ENCODE results near the gene SLC16A2.
"Not testable (repeated sequence)": the region's sequence is repeated elsewhere in the genome, so short reads cannot be mapped to it uniquely, and the experiment has no call there.

SLC16A2 gene

GRCh38 chrX:74445099-74445498, 23.8 kb downstream of the SLC16A2 start:
- no peaks in the 10 kb centered on the region for H3K36me3 ChIP-seq (ENCODE audit: control insufficient read depth, insufficient read depth, low read length)
- H3K27ac ChIP-seq (ENCODE audit: low read depth, low read length) = no peak overlapping the region
- no peak overlapping the region for H3K4me3 ChIP-seq (ENCODE audit: low read depth, low read length)
- no peaks in the 10 kb centered on the region for H3K9me3 ChIP-seq (ENCODE audit: control insufficient read depth, insufficient read depth, low read depth, low read length)
- H3K9ac ChIP-seq (ENCODE audit: low read length) = no peak overlapping the region
- peaks cover 11% of the 10 kb centered on the region; the same call in 1 of the 2 replicates for H3K4me1 ChIP-seq (ENCODE audit: control insufficient read depth, insufficient read depth, low read length)
- no peaks in the 10 kb centered on the region; the same call in 1 of the 2 replicates for H3K27me3 ChIP-seq (ENCODE audit: control insufficient read depth, insufficient read depth, low read length)

- Histone ChIP-seq H3K9me3 (ENCODE audit: control insufficient read depth, insufficient read depth, low read depth, low read length) (no peaks in the 10 kb centered on the region), H3K27me3 (ENCODE audit: control insufficient read depth, insufficient read depth, low read length) (no peaks in the 10 kb centered on the region), H3K4me3 (ENCODE audit: low read depth, low read length) (no peak overlapping the region), H3K36me3 (ENCODE audit: control insufficient read depth, insufficient read depth, low read length) (no peaks in the 10 kb centered on the region), H3K4me1 (ENCODE audit: control insufficient read depth, insufficient read depth, low read length) (peaks cover 11% of the 10 kb centered on the region; the same call in 1 of the 2 replicates), H3K27ac (ENCODE audit: low read depth, low read length) (no peak overlapping the region), H3K9ac (ENCODE audit: low read length) (no peak overlapping the region)
Measured at GRCh38 chrX:74446876-74447275, 25.6 kb downstream of the SLC16A2 start.

DNA sequence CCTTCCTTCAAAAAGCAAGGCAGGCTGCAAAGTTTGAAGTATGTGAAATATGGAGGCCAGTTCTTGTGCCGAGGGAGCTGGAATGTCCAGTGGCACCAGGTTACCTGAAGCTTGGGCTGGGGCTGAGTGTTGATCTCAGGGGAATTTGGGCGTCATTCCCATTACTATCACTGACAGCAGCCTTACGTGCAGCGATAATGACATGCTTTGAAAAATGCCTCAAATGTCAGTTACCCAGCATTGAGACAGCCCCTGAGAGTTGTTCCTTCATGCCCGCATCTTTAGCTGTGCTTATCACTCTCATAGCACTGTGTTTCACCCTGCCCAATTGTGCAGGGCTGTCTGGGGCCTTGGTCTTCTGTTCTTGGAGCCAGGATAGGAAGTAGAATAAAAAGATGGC, 27.4 kb downstream of the SLC16A2 start:
- Histone ChIP-seq H3K9ac (ENCODE audit: low read length) (no peak overlapping the region), H3K27me3 (ENCODE audit: control insufficient read depth, insufficient read depth, low read length) (no peaks in the 10 kb centered on the region), H3K4me1 (ENCODE audit: control insufficient read depth, insufficient read depth, low read length) (peaks cover 1% of the 10 kb centered on the region; the same call in 1 of the 2 replicates), H3K4me3 (ENCODE audit: low read depth, low read length) (no peak overlapping the region), H3K36me3 (ENCODE audit: control insufficient read depth, insufficient read depth, low read length) (no peaks in the 10 kb centered on the region), H3K27ac (ENCODE audit: low read depth, low read length) (no peak overlapping the region), H3K9me3 (ENCODE audit: control insufficient read depth, insufficient read depth, low read depth, low read length) (no peaks in the 10 kb centered on the region)

DNA sequence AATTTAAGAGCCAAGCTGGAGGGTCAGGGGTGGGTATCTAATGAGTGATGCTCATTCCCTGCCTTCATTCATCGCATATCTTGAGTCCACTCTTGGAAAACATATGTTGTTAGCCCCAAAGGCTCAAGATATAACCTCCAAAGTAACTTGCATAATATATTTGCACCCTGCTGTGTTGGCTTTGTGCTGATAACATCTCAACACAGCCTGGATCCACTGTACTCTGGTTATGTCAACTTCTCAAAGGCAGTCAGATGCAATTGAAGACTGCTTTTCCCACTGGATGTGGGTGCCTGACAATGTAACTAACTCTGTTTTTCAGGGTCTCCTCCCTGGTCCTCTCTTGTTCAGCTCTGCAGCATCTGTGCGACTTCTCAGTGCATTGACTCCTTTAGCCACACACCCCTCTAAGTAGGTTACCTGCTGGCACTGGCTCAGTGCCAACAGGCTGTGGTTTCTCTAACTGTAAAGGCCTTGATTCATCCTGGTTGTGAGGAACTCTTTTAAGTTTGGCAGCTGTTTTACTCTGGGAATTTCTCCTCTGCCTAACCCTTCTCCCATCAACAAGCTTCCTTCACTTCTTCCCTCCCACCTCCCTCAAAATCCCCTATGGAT, 28.1 kb downstream of the SLC16A2 start:
- Histone ChIP-seq H3K27me3 (ENCODE audit: control insufficient read depth, insufficient read depth, low read length) (no peaks in the 10 kb centered on the region), H3K4me1 (ENCODE audit: control insufficient read depth, insufficient read depth, low read length) (no peaks in the 10 kb centered on the region), H3K4me3 (ENCODE audit: low read depth, low read length) (no peak overlapping the region), H3K36me3 (ENCODE audit: control insufficient read depth, insufficient read depth, low read length) (no peaks in the 10 kb centered on the region), H3K27ac (ENCODE audit: low read depth, low read length) (no peak overlapping the region), H3K9ac (ENCODE audit: low read length) (no peak overlapping the region), H3K9me3 (ENCODE audit: control insufficient read depth, insufficient read depth, low read depth, low read length) (no peaks in the 10 kb centered on the region)

GRCh38 chrX:74449937-74450330, 28.6 kb downstream of the SLC16A2 start:
- H3K9ac ChIP-seq (ENCODE audit: low read length) = no peak overlapping the region
- no peaks in the 10 kb centered on the region for H3K27me3 ChIP-seq (ENCODE audit: control insufficient read depth, insufficient read depth, low read length)
- H3K4me1 ChIP-seq (ENCODE audit: control insufficient read depth, insufficient read depth, low read length) = no peaks in the 10 kb centered on the region
- no peaks in the 10 kb centered on the region for H3K36me3 ChIP-seq (ENCODE audit: control insufficient read depth, insufficient read depth, low read length)
- H3K9me3 ChIP-seq (ENCODE audit: control insufficient read depth, insufficient read depth, low read depth, low read length) = no peaks in the 10 kb centered on the region
- H3K4me3 ChIP-seq (ENCODE audit: low read depth, low read length) = no peak overlapping the region
- no peak overlapping the region for H3K27ac ChIP-seq (ENCODE audit: low read depth, low read length)

GRCh38 chrX:74450803-74451449, 29.6 kb downstream of the SLC16A2 start:
- no peak overlapping the region for H3K9ac ChIP-seq (ENCODE audit: low read length)
- no peak overlapping the region for H3K27ac ChIP-seq (ENCODE audit: low read depth, low read length)
- no peaks in the 10 kb centered on the region for H3K4me1 ChIP-seq (ENCODE audit: control insufficient read depth, insufficient read depth, low read length)
- no peaks in the 10 kb centered on the region for H3K36me3 ChIP-seq (ENCODE audit: control insufficient read depth, insufficient read depth, low read length)
- no peak overlapping the region for H3K4me3 ChIP-seq (ENCODE audit: low read depth, low read length)
- no peaks in the 10 kb centered on the region for H3K27me3 ChIP-seq (ENCODE audit: control insufficient read depth, insufficient read depth, low read length)
- H3K9me3 ChIP-seq (ENCODE audit: control insufficient read depth, insufficient read depth, low read depth, low read length) = no peaks in the 10 kb centered on the region

- Histone ChIP-seq H3K4me1 (ENCODE audit: control insufficient read depth, insufficient read depth, low read length) (no peaks in the 10 kb centered on the region), H3K4me3 (ENCODE audit: low read depth, low read length) (no peak overlapping the region), H3K9ac (ENCODE audit: low read length) (no peak overlapping the region), H3K27me3 (ENCODE audit: control insufficient read depth, insufficient read depth, low read length) (no peaks in the 10 kb centered on the region; the same call in 1 of the 2 replicates), H3K36me3 (ENCODE audit: control insufficient read depth, insufficient read depth, low read length) (no peaks in the 10 kb centered on the region), H3K27ac (ENCODE audit: low read depth, low read length) (no peak overlapping the region), H3K9me3 (ENCODE audit: control insufficient read depth, insufficient read depth, low read depth, low read length) (no peaks in the 10 kb centered on the region)
Measured at GRCh38 chrX:74451450-74452198, 30.3 kb downstream of the SLC16A2 start.

DNA sequence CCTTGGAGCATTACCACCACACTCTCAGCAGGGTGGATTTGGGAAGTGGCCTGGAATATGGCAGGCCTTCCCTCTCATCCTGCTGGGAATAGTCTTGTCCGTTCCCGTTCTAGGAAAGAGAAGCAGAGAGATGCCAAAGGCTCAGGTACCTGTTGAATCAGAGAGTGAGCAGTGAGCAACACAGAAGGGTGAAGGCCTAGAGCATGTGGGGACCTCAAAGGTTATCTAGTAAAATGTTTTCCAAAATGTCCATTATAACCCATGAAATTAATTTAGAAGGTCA, 30.8 kb downstream of the SLC16A2 start:
- H3K36me3 ChIP-seq (ENCODE audit: control insufficient read depth, insufficient read depth, low read length) = no peaks in the 10 kb centered on the region
- H3K4me1 ChIP-seq (ENCODE audit: control insufficient read depth, insufficient read depth, low read length) = no peaks in the 10 kb centered on the region
- H3K27me3 ChIP-seq (ENCODE audit: control insufficient read depth, insufficient read depth, low read length) = no peaks in the 10 kb centered on the region; the same call in 1 of the 2 replicates
- H3K27ac ChIP-seq (ENCODE audit: low read depth, low read length) = no peak overlapping the region
- H3K9ac ChIP-seq (ENCODE audit: low read length) = no peak overlapping the region
- no peak overlapping the region for H3K4me3 ChIP-seq (ENCODE audit: low read depth, low read length)
- H3K9me3 ChIP-seq (ENCODE audit: control insufficient read depth, insufficient read depth, low read depth, low read length) = no peaks in the 10 kb centered on the region

DNA sequence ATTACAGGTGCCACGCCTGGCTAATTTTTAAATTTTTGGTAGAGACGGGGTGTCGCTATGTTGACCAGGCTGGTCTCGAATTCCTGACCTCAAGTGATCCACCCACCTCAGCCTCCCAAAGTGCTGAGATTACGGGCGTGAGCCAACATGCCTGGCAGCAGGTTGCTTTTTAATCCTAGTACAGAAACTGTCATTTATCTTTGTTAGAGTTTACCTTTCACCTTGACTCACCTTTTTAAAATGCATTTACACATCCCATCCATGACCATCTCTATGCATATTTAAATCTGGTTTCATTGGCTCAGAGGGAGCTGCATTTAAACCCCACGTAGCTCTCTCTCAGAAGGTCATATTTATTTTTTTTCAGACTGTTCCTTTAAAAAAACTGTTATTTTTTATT, 31.9 kb downstream of the SLC16A2 start:
- H3K36me3 ChIP-seq (ENCODE audit: control insufficient read depth, insufficient read depth, low read length) = no peaks in the 10 kb centered on the region
- H3K4me1 ChIP-seq (ENCODE audit: control insufficient read depth, insufficient read depth, low read length) = no peaks in the 10 kb centered on the region
- H3K9ac ChIP-seq (ENCODE audit: low read length) = no peak overlapping the region
- H3K27me3 ChIP-seq (ENCODE audit: control insufficient read depth, insufficient read depth, low read length) = no peaks in the 10 kb centered on the region; the same call in 1 of the 2 replicates
- H3K27ac ChIP-seq (ENCODE audit: low read depth, low read length) = no peak overlapping the region
- no peaks in the 10 kb centered on the region for H3K9me3 ChIP-seq (ENCODE audit: control insufficient read depth, insufficient read depth, low read depth, low read length)
- no peak overlapping the region for H3K4me3 ChIP-seq (ENCODE audit: low read depth, low read length)

GRCh38 chrX:74454233-74454632, 32.9 kb downstream of the SLC16A2 start:
- H3K36me3 ChIP-seq (ENCODE audit: control insufficient read depth, insufficient read depth, low read length); H3K9me3 ChIP-seq (ENCODE audit: control insufficient read depth, insufficient read depth, low read depth, low read length); H3K27ac ChIP-seq (ENCODE audit: low read depth, low read length); H3K4me3 ChIP-seq (ENCODE audit: low read depth, low read length); H3K4me1 ChIP-seq (ENCODE audit: control insufficient read depth, insufficient read depth, low read length); H3K9ac ChIP-seq (ENCODE audit: low read length); H3K27me3 ChIP-seq (ENCODE audit: control insufficient read depth, insufficient read depth, low read length): not testable (repeated sequence)

DNA sequence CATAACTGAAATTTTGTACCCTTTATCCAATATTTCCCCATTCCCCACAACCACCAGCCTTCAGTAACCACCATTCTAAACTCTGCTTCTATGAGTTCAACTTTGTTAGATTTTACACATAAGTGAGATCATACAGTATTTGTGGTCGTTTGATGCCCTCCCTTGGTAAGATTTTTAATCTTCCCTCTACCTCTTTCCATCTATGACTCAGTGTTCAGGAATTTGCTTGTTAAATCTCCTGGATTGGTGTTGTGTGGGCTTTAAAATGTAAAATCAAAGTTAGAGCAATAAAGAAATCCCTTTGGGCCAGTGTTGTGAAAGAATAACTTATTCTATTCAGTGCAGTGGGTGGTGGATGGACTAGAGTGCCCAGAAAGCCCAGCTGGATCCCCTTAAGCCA, 37.4 kb downstream of the SLC16A2 start:
- Histone ChIP-seq H3K27ac (ENCODE audit: low read depth, low read length) (no peak overlapping the region), H3K27me3 (ENCODE audit: control insufficient read depth, insufficient read depth, low read length) (no peaks in the 10 kb centered on the region; the same call in 1 of the 2 replicates), H3K4me3 (ENCODE audit: low read depth, low read length) (no peak overlapping the region), H3K9ac (ENCODE audit: low read length) (no peak overlapping the region), H3K4me1 (ENCODE audit: control insufficient read depth, insufficient read depth, low read length) (peaks cover 5% of the 10 kb centered on the region), H3K9me3 (ENCODE audit: control insufficient read depth, insufficient read depth, low read depth, low read length) (no peaks in the 10 kb centered on the region; the same call in 1 of the 2 replicates), H3K36me3 (ENCODE audit: control insufficient read depth, insufficient read depth, low read length) (no peaks in the 10 kb centered on the region)
